Measurements from ENCODE around the gene OR2T2.

DNA sequence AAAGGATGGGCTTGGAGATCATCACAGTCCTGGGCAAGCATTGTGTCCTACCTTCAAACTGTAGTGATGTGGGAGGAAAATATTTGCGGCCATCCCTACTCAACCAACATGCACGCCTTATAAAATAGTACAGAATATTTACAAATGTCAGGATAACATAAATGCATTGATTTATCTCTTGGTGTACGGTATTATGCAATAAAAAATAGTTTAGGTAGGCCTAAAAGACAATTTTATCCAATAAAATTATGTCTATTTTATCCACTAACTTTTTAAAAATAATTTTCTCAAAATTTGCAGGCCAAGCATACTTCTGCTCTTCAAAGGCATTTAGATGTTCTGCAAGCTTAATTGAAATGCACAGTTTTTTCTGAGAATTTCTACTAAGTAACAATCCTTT is 42.7 kb upstream of the OR2T2 start, which contains the start of gene OR2T1:
- TF ChIP-seq, protein P1, sequence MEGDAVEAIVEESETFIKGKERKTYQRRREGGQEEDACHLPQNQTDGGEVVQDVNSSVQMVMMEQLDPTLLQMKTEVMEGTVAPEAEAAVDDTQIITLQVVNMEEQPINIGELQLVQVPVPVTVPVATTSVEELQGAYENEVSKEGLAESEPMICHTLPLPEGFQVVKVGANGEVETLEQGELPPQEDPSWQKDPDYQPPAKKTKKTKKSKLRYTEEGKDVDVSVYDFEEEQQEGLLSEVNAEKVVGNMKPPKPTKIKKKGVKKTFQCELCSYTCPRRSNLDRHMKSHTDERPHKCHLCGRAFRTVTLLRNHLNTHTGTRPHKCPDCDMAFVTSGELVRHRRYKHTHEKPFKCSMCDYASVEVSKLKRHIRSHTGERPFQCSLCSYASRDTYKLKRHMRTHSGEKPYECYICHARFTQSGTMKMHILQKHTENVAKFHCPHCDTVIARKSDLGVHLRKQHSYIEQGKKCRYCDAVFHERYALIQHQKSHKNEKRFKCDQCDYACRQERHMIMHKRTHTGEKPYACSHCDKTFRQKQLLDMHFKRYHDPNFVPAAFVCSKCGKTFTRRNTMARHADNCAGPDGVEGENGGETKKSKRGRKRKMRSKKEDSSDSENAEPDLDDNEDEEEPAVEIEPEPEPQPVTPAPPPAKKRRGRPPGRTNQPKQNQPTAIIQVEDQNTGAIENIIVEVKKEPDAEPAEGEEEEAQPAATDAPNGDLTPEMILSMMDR (conservative IDR thresholded peaks at IDR 0.05; ENCODE audit: low read depth in 2 of 2) = no peak
- TF ChIP-seq STAT1 (IDR thresholded peaks at IDR 0.05; ENCODE audit: unreplicated experiment) = no peak
- no peak for TF ChIP-seq POLR2AphosphoS5 (IDR thresholded peaks at IDR 0.05; ENCODE audit: low read depth)
- TF ChIP-seq, protein P2, sequence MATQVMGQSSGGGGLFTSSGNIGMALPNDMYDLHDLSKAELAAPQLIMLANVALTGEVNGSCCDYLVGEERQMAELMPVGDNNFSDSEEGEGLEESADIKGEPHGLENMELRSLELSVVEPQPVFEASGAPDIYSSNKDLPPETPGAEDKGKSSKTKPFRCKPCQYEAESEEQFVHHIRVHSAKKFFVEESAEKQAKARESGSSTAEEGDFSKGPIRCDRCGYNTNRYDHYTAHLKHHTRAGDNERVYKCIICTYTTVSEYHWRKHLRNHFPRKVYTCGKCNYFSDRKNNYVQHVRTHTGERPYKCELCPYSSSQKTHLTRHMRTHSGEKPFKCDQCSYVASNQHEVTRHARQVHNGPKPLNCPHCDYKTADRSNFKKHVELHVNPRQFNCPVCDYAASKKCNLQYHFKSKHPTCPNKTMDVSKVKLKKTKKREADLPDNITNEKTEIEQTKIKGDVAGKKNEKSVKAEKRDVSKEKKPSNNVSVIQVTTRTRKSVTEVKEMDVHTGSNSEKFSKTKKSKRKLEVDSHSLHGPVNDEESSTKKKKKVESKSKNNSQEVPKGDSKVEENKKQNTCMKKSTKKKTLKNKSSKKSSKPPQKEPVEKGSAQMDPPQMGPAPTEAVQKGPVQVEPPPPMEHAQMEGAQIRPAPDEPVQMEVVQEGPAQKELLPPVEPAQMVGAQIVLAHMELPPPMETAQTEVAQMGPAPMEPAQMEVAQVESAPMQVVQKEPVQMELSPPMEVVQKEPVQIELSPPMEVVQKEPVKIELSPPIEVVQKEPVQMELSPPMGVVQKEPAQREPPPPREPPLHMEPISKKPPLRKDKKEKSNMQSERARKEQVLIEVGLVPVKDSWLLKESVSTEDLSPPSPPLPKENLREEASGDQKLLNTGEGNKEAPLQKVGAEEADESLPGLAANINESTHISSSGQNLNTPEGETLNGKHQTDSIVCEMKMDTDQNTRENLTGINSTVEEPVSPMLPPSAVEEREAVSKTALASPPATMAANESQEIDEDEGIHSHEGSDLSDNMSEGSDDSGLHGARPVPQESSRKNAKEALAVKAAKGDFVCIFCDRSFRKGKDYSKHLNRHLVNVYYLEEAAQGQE (IDR thresholded peaks at IDR 0.05; ENCODE audit: unreplicated experiment) = no peak
- no peak for TF ChIP-seq EZH2 (IDR thresholded peaks at IDR 0.05; ENCODE audit: low read depth, unreplicated experiment)
